Endothelial cell of umbilical vein (primary cell): ENCODE data around the gene ALDH1L1. TPM values are rescaled to one million over a fixed set of nuclear protein-coding genes. Genes with fewer than 3 reads are reported as not detected.

ENCODE experiments used
- BruUV-seq: library from RNA; stranded (reverse); fragments of 400-500 nt; replicated peaks from 2 replicates; lab custom pipeline; 2021; lab: Mats Ljungman, UMichigan
- CTCF ChIA-PET: fragments of 300-600, 350-600 bp; sonication (Branson Sonifier 250); formaldehyde crosslinking; loops from one replicate; lab custom pipeline; 2021; ENCODE audit warnings: antibody characterized with exemption, inconsistent platforms; lab: Charles Lee
- POLR2A ChIA-PET: fragments of 300-600, 350-600 bp; sonication (Branson Sonifier 250); formaldehyde crosslinking; loops from one replicate; lab custom pipeline; 2021; ENCODE audit warnings: antibody characterized with exemption, inconsistent platforms; lab: Charles Lee
- DNase-seq: peaks from one replicate; pipeline ENCODE4 v3.0.0-alpha.2; 2011; ENCODE audit warnings: low read depth, low spot score
- FAIRE-seq: peaks from 2 replicates; lab custom pipeline; 2011; peaks lifted over from hg19 to GRCh38; lab: Jason Lieb, UNC
- H2AFZ ChIP-seq: 2 replicates; pipeline ENCODE4 v1.6.0; 2012; ENCODE audit warnings: low read depth, low read length, control low read depth, inconsistent platforms
- H3K27ac ChIP-seq: 2 replicates; pipeline ENCODE4 v1.5.1; 2011; ENCODE audit warnings: low read depth, mild to moderate bottlenecking, control low read depth, low read length, moderate library complexity; ENCODE audit not compliant: insufficient read depth
- H3K27me3 ChIP-seq, 2 experiments: 2 replicates each; pipeline versions ENCODE4 v1.6.0 to v1.6.1; 2011; ENCODE audit warnings: low read length in 2 of 2, mixed read lengths in 1 of 2; ENCODE audit not compliant: control insufficient read depth in 2 of 2, insufficient read depth in 2 of 2
- H3K36me3 ChIP-seq, 2 experiments: 2 replicates in 1 of 2; 3 replicates in 1 of 2; pipeline ENCODE4 v1.5.1; 2011; ENCODE audit warnings: low read length in 2 of 2, mild to moderate bottlenecking in 1 of 2, moderate library complexity in 1 of 2; ENCODE audit not compliant: control insufficient read depth in 2 of 2, insufficient read depth in 2 of 2; ENCODE audit errors: extremely low read depth in 1 of 2
- H3K4me1 ChIP-seq: 3 replicates; pipeline ENCODE4 v1.5.1; 2011; ENCODE audit warnings: mild to moderate bottlenecking, low read length; ENCODE audit not compliant: control insufficient read depth, insufficient read depth; ENCODE audit errors: extremely low read depth
- H3K4me2 ChIP-seq: 2 replicates; pipeline ENCODE4 v1.6.1; 2011; ENCODE audit warnings: low read length, control low read depth, mixed read lengths; ENCODE audit not compliant: insufficient read depth
- H3K4me3 ChIP-seq, 3 experiments: fragments of 200-600 bp in 1 of 3; sonication (generic), shearing (Covaris generic) in 1 of 3; replicated peaks in 1 of 3; 2 replicates each; pipeline ENCODE4 v1.5.1; 2011 to 2016; ENCODE audit warnings: control low read depth in 3 of 3, low read length in 3 of 3, mild to moderate bottlenecking in 2 of 3, inconsistent platforms in 1 of 3, low read depth in 1 of 3, moderate library complexity in 1 of 3; ENCODE audit not compliant: insufficient read depth in 1 of 3
- H3K79me2 ChIP-seq: 2 replicates; pipeline ENCODE4 v1.6.0; 2012; ENCODE audit warnings: low read length, inconsistent platforms; ENCODE audit not compliant: control insufficient read depth, insufficient read depth
- H3K9ac ChIP-seq: replicated peaks from 2 replicates; pipeline ENCODE3; 2011; ENCODE audit warnings: low read length, control low read depth; ENCODE audit not compliant: insufficient read depth; ENCODE audit errors: extremely low read depth
- H3K9me1 ChIP-seq: replicated peaks from 3 replicates; pipeline ENCODE4 v1.6.0; 2011; ENCODE audit warnings: mild to moderate bottlenecking, low read length; ENCODE audit not compliant: control insufficient read depth, insufficient read depth; ENCODE audit errors: extremely low read depth
- H3K9me3 ChIP-seq: replicated peaks from 2 replicates; pipeline ENCODE4 v1.5.1; 2012; ENCODE audit warnings: low read length, inconsistent platforms; ENCODE audit not compliant: control insufficient read depth, insufficient read depth
- H4K20me1 ChIP-seq: replicated peaks from 2 replicates; pipeline ENCODE3; 2011; ENCODE audit warnings: mild to moderate bottlenecking, low read length; ENCODE audit not compliant: control insufficient read depth, insufficient read depth; ENCODE audit errors: extremely low read depth
- CTCF ChIP-seq, 2 donors: IDR thresholded peaks; 1 replicate in 1 of 2; 2 replicates in 1 of 2; pipeline ENCODE4 v1.5.1; 2011; ENCODE audit warnings: low read length in 2 of 2, mild to moderate bottlenecking in 2 of 2, moderate library complexity in 2 of 2, control low read depth in 1 of 2, inconsistent platforms in 1 of 2, low read depth in 1 of 2; ENCODE audit not compliant: insufficient read depth in 1 of 2; ENCODE audit errors: extremely low read depth in 1 of 2
- EZH2 ChIP-seq: IDR thresholded peaks from 2 replicates; pipeline ENCODE4 v1.6.1; 2012; ENCODE audit warnings: borderline replicate concordance, low read depth, mild to moderate bottlenecking, moderate library complexity, low read length, inconsistent platforms; ENCODE audit not compliant: severe bottlenecking
- GATA2 ChIP-seq: IDR thresholded peaks from 2 replicates; pipeline ENCODE4 v1.7.0; 2011; ENCODE audit warnings: low read depth, mild to moderate bottlenecking, moderate library complexity, mixed read lengths, low read length; ENCODE audit not compliant: insufficient read length, insufficient read depth
- JUN ChIP-seq: IDR thresholded peaks from 2 replicates; pipeline ENCODE4 v1.6.1; 2011; ENCODE audit warnings: borderline replicate concordance, low read depth; ENCODE audit not compliant: insufficient read length, insufficient read depth
- MYC ChIP-seq: IDR thresholded peaks from one replicate; pipeline ENCODE4 v1.6.1; 2011; ENCODE audit warnings: mild to moderate bottlenecking, low read depth, low read length
- POLR2A ChIP-seq: IDR thresholded peaks from 2 replicates; pipeline ENCODE4 v1.6.1; 2012; ENCODE audit warnings: low read depth, mild to moderate bottlenecking, control low read depth, low read length
- POLR2AphosphoS5 ChIP-seq: IDR thresholded peaks from 2 replicates; pipeline ENCODE4 v1.6.1; 2012; ENCODE audit warnings: low read depth, mild to moderate bottlenecking, control low read depth, low read length, moderate library complexity; ENCODE audit not compliant: insufficient read depth
- dilution Hi-C: fragments of 300-500 bp; cut with MboI; formaldehyde crosslinking; loops from one replicate; pipeline ENCODE4 v1.15.0; 2019; ENCODE audit warnings: low sequenced_read_pairs; ENCODE audit not compliant: extremely low pct_ligation_motif_present
- intact Hi-C: fragments of 100-400 bp; cut with micrococcal nuclease; formaldehyde crosslinking; loops from one replicate; pipeline ENCODE4 v1.10.0; 2022
- polyA plus RNA-seq, 4 experiments: library from polyadenylated mRNA; depleted of rRNA in 3 of 4; stranded (reverse) in 3 of 4; unstranded in 1 of 4; fragments of >200 nt; gene quantifications; 2 replicates each; pipeline versions ENCODE4 v1.2.1 to v1.2.3, GENCODE V29; 2011 to 2012; ENCODE audit warnings: missing spikeins in 1 of 4
- total RNA-seq: library from RNA; stranded (reverse); gene quantifications from 2 replicates; pipeline ENCODE4 v1.2.3, GENCODE V29; 2021

ALDH1L1 gene
- total and polyA plus RNA-seq, 2 donors (not counting 3 experiments of a cell fraction or from before 2014, with no cell fraction given) = not detected

- DNase-seq (no peak), FAIRE-seq (no peak)
- ChIA-PET POLR2A (no interaction called here), CTCF (no interaction called here)
- Histone ChIP-seq H3K79me2 (peaks cover 2% of the 10 kb centered on the region), H3K9me1 (no peaks in the 10 kb centered on the region), H3K27me3 (no peaks in the 10 kb centered on the region), H4K20me1 (no peaks in the 10 kb centered on the region), H3K9ac (no peak overlapping the region), H3K4me3 (no peak overlapping the region), H3K36me3 (no peaks in the 10 kb centered on the region), H3K27ac (no peak overlapping the region), H3K4me2 (no peak overlapping the region), H3K9me3 (no peaks in the 10 kb centered on the region), H3K4me1 (peaks cover 5% of the 10 kb centered on the region), H2AFZ (no peak overlapping the region)
- intact Hi-C loops = no loop called here
- no TSS peak for BruUV-seq
- dilution Hi-C loops = no loop called here
- TF ChIP-seq JUN (no peak), EZH2 (no peak), CTCF (IDR thresholded peaks at IDR 0.05; ENCODE audit: extremely low read depth in 1 of 2, insufficient read depth in 1 of 2, low read depth in 1 of 2, low read length in 2 of 2) (no peak), MYC (no peak)
These were observed 101.5 kb downstream of the ALDH1L1 start for GRCh38 chr3:126078866-126079265.

- H3K36me3 ChIP-seq = no peaks in the 10 kb centered on the region
- FAIRE-seq (no peak), DNase-seq (no peak)
- dilution Hi-C loops = no loop called here
- no TSS peak for BruUV-seq
- H3K27me3 ChIP-seq = no peaks in the 10 kb centered on the region
- H2AFZ ChIP-seq = no peak overlapping the region
- no peak overlapping the region for H3K4me2 ChIP-seq
- ChIA-PET POLR2A (no interaction called here), CTCF (no interaction called here)
- H3K9me1 ChIP-seq = no peaks in the 10 kb centered on the region
- no peaks in the 10 kb centered on the region for H3K79me2 ChIP-seq
- H3K27ac ChIP-seq = no peak overlapping the region
- no peak for TF ChIP-seq EZH2
- TF ChIP-seq POLR2AphosphoS5 = no peak
- TF ChIP-seq GATA2 = no peak
- TF ChIP-seq JUN = no peak
- no peak for TF ChIP-seq POLR2A
- intact Hi-C loops = no loop called here
- no peaks in the 10 kb centered on the region for H3K4me1 ChIP-seq
- H3K9ac ChIP-seq = no peak overlapping the region
- no peaks in the 10 kb centered on the region for H4K20me1 ChIP-seq
- H3K9me3 ChIP-seq = no peaks in the 10 kb centered on the region
- H3K4me3 ChIP-seq = no peak overlapping the region
These were observed 102.6 kb downstream of the ALDH1L1 start for GRCh38 chr3:126077754-126078153.
